Astrocyte (in vitro differentiated cells and primary cell): ENCODE results near the gene CD247.

Experiments
- CTCF ChIP-seq: IDR thresholded peaks from 2 replicates; pipeline ENCODE4 v1.5.1; 2011; ENCODE audit warnings: low read depth, mild to moderate bottlenecking, inconsistent platforms, low read length, moderate library complexity; ENCODE audit not compliant: insufficient read depth
- EZH2 ChIP-seq: IDR thresholded peaks from 2 replicates; pipeline ENCODE4 v1.6.1; 2012; ENCODE audit warnings: mild to moderate bottlenecking, low read length, inconsistent platforms; ENCODE audit not compliant: insufficient read depth

GRCh38 chr1:167532375-167532774 is 14.0 kb upstream of the CD247 start:
- no peak for TF ChIP-seq CTCF
- TF ChIP-seq EZH2 = no peak
